Stomach (tissue), 9 donors: Measurements from ENCODE around the gene SPATA22. TPM values are rescaled to one million over a fixed set of nuclear protein-coding genes. Genes with fewer than 3 reads are reported as not detected.
A peak's percentile ranks its signal among the peaks of the same experiment; 100 is the strongest.
"Not testable (repeated sequence)": the region's sequence is repeated elsewhere in the genome, so short reads cannot be mapped to it uniquely, and the experiment has no call there.

Experiments used
- DNase-seq, 2 donors: peaks; one replicate each; pipeline versions ENCODE4 v3.0.0 to v3.0.0-alpha.2; 2013 to 2019
- H3K27ac ChIP-seq, 5 donors: fragments of 200-600 bp in 4 of 5; sonication (generic) in 4 of 5; one replicate each; pipeline ENCODE4 v1.5.1; 2013 to 2019; ENCODE audit warnings: mild to moderate bottlenecking in 1 of 5, moderate library complexity in 1 of 5
- H3K27me3 ChIP-seq, 3 donors: fragments of 200-600 bp; sonication (generic); one replicate each; pipeline ENCODE4 v1.5.1; 2017 to 2019; ENCODE audit warnings: mixed run types in 1 of 3
- H3K36me3 ChIP-seq, 4 donors: fragments of 200-600 bp; sonication (generic); 1 replicate in 3 of 4; 2 replicates in 1 of 4; pipeline ENCODE4 v1.5.1; 2016 to 2019
- H3K4me1 ChIP-seq, 4 donors: fragments of 200-600 bp; sonication (generic); one replicate each; pipeline ENCODE4 v1.5.1; 2016 to 2019
- H3K4me3 ChIP-seq, 4 donors: fragments of 200-600 bp; sonication (generic) in 3 of 4; one replicate each; pipeline ENCODE4 v1.5.1; 2016 to 2019; ENCODE audit warnings: mild to moderate bottlenecking in 1 of 4
- H3K9me3 ChIP-seq, 4 donors: fragments of 200-600 bp; sonication (generic); one replicate each; pipeline ENCODE4 v1.5.1; 2016 to 2019
- CTCF ChIP-seq, 7 experiments: fragments of 450-650 bp in 4 of 7; fragments of 200-600 bp in 3 of 7; sonication (generic) in 3 of 7; IDR thresholded peaks; one replicate each; pipeline ENCODE4 v1.5.1; 2016 to 2019; ENCODE audit warnings: antibody characterized with exemption in 7 of 7, control low read depth in 2 of 7, mild to moderate bottlenecking in 1 of 7
- EP300 ChIP-seq: sonication (generic); formaldehyde crosslinking; IDR thresholded peaks from one replicate; pipeline ENCODE4 v1.6.1; 2017; ENCODE audit warnings: antibody characterized with exemption
- POLR2A ChIP-seq, 4 donors: fragments of 450-650 bp; IDR thresholded peaks; one replicate each; pipeline ENCODE4 v1.6.1; 2016; ENCODE audit warnings: antibody characterized with exemption in 4 of 4, control low read depth in 2 of 4, mild to moderate bottlenecking in 1 of 4, moderate library complexity in 1 of 4
- POLR2AphosphoS5 ChIP-seq, 3 donors: sonication (generic); formaldehyde crosslinking; IDR thresholded peaks; one replicate each; pipeline ENCODE4 v1.6.1; 2016; ENCODE audit warnings: antibody characterized with exemption in 3 of 3
- WGBS, 5 donors: extraction: QIAGEN DNeasy Blood & Tissue Kit in 3 of 5; methylation state at CpG; one replicate each; pipeline versions ENCODE4 v1.1.5 to v1.1.7; 2013 to 2018; 5-methylcytosine and 5-hydroxymethylcytosine counted together
- intact Hi-C: fragments of 100-400 bp; cut with DNase I; formaldehyde crosslinking; loops from one replicate; pipeline ENCODE4 v1.15.1; 2023; ENCODE audit warnings: low total_unique reads
- polyA plus RNA-seq, 3 donors: library from polyadenylated mRNA; stranded (reverse); fragments of 200-250 nt; gene quantifications; one replicate each; pipeline ENCODE4 v1.2.3, GENCODE V29; 2013
- total RNA-seq, 5 donors: library from RNA; depleted of rRNA; stranded (reverse); fragments of >200 nt; gene quantifications; one replicate each; pipeline versions ENCODE4 v1.1.0 to v1.2.3, GENCODE V29; 2014 to 2016
- donor health status: healthy with polysubstance abuse.
- donor health status: Bipolar disorder and iron deficiency.
- donor health status: healthy.

SPATA22 gene
- total and polyA plus RNA-seq, 8 donors: 1.1 to 4.1 TPM; not detected in 6

DNA sequence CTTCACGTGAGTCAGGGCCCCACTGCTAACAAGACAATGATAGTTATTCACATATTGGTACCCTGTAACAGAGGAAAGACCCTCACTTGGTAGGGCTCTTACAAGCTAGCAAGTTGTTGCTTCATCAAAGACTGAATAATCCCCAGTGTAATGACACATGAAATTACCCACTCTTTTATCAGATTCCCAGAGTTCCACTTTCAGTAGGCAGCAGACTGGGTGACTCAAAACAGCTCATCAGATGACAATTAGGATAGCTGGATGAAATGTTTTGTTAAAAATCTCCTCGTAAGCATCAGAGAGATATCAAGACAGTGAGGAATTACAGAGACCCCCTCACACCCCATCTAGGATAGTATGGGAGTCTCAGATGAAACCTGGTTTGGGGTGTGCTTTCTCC lies 31.2 kb downstream of the SPATA22 start:
- TF ChIP-seq POLR2A (IDR thresholded peaks at IDR 0.05): no peak
- no peak for TF ChIP-seq CTCF (IDR thresholded peaks at IDR 0.05)
- TF ChIP-seq POLR2AphosphoS5 (IDR thresholded peaks at IDR 0.05): no peak
- TF ChIP-seq EP300: no peak
- Histone ChIP-seq H3K4me3 (no peak overlapping the region), H3K27ac (no peak overlapping the region), H3K36me3 (no peaks in the 10 kb centered on the region), H3K9me3 (no peaks in the 10 kb centered on the region), H3K4me1 (no peaks in the 10 kb centered on the region), H3K27me3 (peaks cover 0 to 13% (median 0%) of the 10 kb centered on the region in 3 donors)
- DNase-seq: no peak
- intact Hi-C loops: no loop called here
- 65 to 74% (median 69%) methylated on average over 2 of the region's 2 CpGs for WGBS, 5 donors

- Histone ChIP-seq H3K4me3 (no peak overlapping the region), H3K36me3 (no peaks in the 10 kb centered on the region), H3K27ac (no peak overlapping the region), H3K27me3 (peaks cover 0 to 13% (median 0%) of the 10 kb centered on the region in 3 donors), H3K9me3 (no peaks in the 10 kb centered on the region), H3K4me1 (no peaks in the 10 kb centered on the region)
- DNase-seq: no peak
- intact Hi-C loops: no loop called here
- 38 to 56% (median 47%) methylated on average over 1 of the region's 1 CpG for WGBS, 5 donors
- TF ChIP-seq CTCF (IDR thresholded peaks at IDR 0.05): no peak
- no peak for TF ChIP-seq POLR2A (IDR thresholded peaks at IDR 0.05)
- no peak for TF ChIP-seq POLR2AphosphoS5 (IDR thresholded peaks at IDR 0.05)
- TF ChIP-seq EP300: no peak
These were observed 33.3 kb downstream of the SPATA22 start for GRCh38 chr17:3438368-3438767.

- TF ChIP-seq POLR2A (IDR thresholded peaks at IDR 0.05) (no peak), EP300 (no peak), CTCF (IDR thresholded peaks at IDR 0.05) (no peak), POLR2AphosphoS5 (IDR thresholded peaks at IDR 0.05) (no peak)
- Histone ChIP-seq H3K4me1 (no peaks in the 10 kb centered on the region), H3K9me3 (peaks cover 0 to 7% (median 0%) of the 10 kb centered on the region in 4 donors), H3K27ac (no peak within 1 kb of the TSS), H3K4me3 (no peak within 1 kb of the TSS), H3K27me3 (no peaks in the 10 kb centered on the region), H3K36me3 (no peaks in the 10 kb centered on the region)
- DNase-seq: no peak
- intact Hi-C loops: no loop called here
- 64 to 74% (median 72%) methylated on average over 3 of the region's 3 CpGs for WGBS, 5 donors
These were observed 37.9 kb downstream of the SPATA22 start, which contains the start of gene OR1E2 for GRCh38 chr17:3433741-3434140. OR1E2 (minus strand) TSS chr17:3433841; CDS start chr17:3433841, 0 bp downstream.

DNA sequence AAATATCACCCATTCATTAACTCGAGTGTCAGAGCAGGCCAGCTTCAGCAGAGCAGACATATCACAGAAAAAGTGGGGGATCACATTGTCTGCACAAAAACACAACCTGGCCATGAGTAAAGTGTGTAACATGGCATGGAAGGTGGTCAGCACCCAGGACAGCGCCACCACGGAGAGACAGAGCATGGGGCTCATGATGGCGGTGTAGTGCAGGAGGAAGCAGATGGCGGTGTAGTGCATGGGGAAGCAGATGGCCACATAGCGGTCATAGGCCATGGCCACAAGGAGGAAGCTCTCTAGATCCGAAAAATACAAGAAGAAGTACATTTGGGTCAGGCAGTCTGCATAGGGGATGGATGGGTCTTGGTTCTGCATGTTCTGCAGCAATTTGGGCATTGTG lies 38.4 kb downstream of the SPATA22 start:
- H3K36me3 ChIP-seq, H3K27ac ChIP-seq, intact Hi-C loops, H3K27me3 ChIP-seq, H3K4me3 ChIP-seq, H3K9me3 ChIP-seq, H3K4me1 ChIP-seq: not testable (repeated sequence)
- WGBS, 5 donors: 26 to 36% (median 32%) methylated on average over 7 of the region's 7 CpGs
- DNase-seq: peak in 1 of 2 donors; percentile 41

DNA sequence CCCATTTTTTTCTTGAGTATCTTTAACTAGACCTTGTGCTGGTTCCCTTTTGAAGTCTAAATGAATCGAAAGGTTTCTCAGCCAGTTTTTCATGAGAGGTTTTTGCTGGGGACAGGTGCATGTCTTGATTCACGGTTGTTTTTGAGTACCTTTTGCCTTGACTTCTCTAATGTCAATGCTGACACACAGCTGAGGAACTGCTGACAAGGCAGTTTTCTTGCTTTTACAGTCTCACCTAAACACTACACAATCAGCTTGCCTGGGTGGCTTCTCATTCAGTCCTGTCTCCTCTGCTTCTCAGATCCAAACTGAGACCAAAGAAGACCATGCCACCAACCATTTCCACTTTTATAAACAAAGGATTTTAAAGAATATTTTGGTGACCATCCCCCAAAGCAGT lies 53.4 kb downstream of the SPATA22 start:
- Histone ChIP-seq H3K36me3 (no peaks in the 10 kb centered on the region), H3K9me3 (no peaks in the 10 kb centered on the region), H3K4me3 (no peak overlapping the region), H3K27me3 (no peaks in the 10 kb centered on the region), H3K4me1 (no peaks in the 10 kb centered on the region), H3K27ac (no peak overlapping the region)
- no peak for DNase-seq
- TF ChIP-seq POLR2AphosphoS5 (IDR thresholded peaks at IDR 0.05) (no peak), POLR2A (IDR thresholded peaks at IDR 0.05) (no peak), CTCF (IDR thresholded peaks at IDR 0.05) (no peak), EP300 (no peak)
- WGBS, 5 donors: 54 to 77% (median 68%) methylated on average over 2 of the region's 2 CpGs
- intact Hi-C loops: no loop called here
